A673 (cell line): ENCODE results near the gene RPTOR.

Experiments used
- CTCF ChIP-seq: fragments of 300-800, 200-600 bp; sonication (generic); conservative IDR thresholded peaks from 2 replicates; pipeline ENCODE4 v1.5.1; 2017; ENCODE audit warnings: low read depth, mild to moderate bottlenecking, antibody characterized with exemption, low read length, moderate library complexity, mixed read lengths
- EZH2 ChIP-seq: fragments of 200-600 bp; sonication (generic); IDR thresholded peaks from 2 replicates; pipeline ENCODE4 v1.6.1; 2017; ENCODE audit warnings: borderline replicate concordance, low read depth, mild to moderate bottlenecking, mixed read lengths, antibody characterized with exemption, low read length; ENCODE audit not compliant: poor library complexity, severe bottlenecking

- no peak for TF ChIP-seq CTCF
- no peak for TF ChIP-seq EZH2
Observed at GRCh38 chr17:80957461-80957941, 412.9 kb downstream of the RPTOR start.
